ENCODE data around the gene NFIA. TPM values are rescaled to one million over a fixed set of nuclear protein-coding genes. Genes with fewer than 3 reads are reported as not detected.

Gene NFIA
- polyA plus RNA-seq, 1 donor (not counting 4 experiments of a cell fraction or from before 2014, with no cell fraction given): 14.7 TPM

DNA sequence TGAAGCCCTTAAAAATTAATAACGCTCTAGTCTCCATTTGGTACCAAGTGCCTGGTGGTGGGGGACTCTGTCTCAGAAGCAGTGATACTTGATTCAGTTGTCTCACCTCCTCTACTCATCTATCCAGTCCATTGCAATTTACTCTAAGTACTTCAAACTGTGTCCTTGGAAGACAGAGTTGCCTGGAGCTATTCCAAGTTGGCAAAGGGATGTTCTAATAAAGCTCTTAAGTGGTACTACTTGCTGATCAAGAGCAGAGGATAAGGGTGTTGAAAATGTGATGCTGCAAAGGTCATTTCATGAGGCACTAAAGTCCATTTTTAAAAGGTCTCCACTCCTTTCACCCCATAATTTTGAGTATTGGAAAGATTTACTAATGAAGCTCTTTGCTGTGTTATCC lies 142.2 kb downstream of the NFIA start:
- Histone ChIP-seq H3K4me3 (ENCODE audit: control insufficient read depth in 2 of 3, extremely low read depth in 1 of 3, insufficient read depth in 2 of 3, low read depth in 1 of 3, low read length in 3 of 3) (no peak overlapping the region), H2AFZ (ENCODE audit: control insufficient read depth, low read length) (no peak overlapping the region), H4K20me1 (ENCODE audit: control insufficient read depth, extremely low read depth, insufficient read depth, low read length) (no peaks in the 10 kb centered on the region), H3K27me3 (ENCODE audit: control insufficient read depth, extremely low read depth, insufficient read depth, low read length) (no peaks in the 10 kb centered on the region), H3K79me2 (ENCODE audit: control insufficient read depth, insufficient read depth, low read length) (no peaks in the 10 kb centered on the region), H3K4me1 (ENCODE audit: control insufficient read depth, extremely low read depth, insufficient read depth, low read length) (peaks cover 15% of the 10 kb centered on the region), H3K27ac (ENCODE audit: control insufficient read depth, insufficient read depth, low read length) (no peak overlapping the region), H3K9me3 (ENCODE audit: control insufficient read depth, low read depth, low read length) (no peaks in the 10 kb centered on the region), H3K9ac (ENCODE audit: control insufficient read depth, extremely low read depth, insufficient read depth, low read length) (no peak overlapping the region), H3K4me2 (ENCODE audit: control insufficient read depth, extremely low read depth, insufficient read depth, low read depth, low read length) (no peak overlapping the region), H3K9me1 (ENCODE audit: control insufficient read depth, extremely low read depth, insufficient read depth, low read length) (no peaks in the 10 kb centered on the region), H3K36me3 (ENCODE audit: control insufficient read depth in 2 of 2, extremely low read depth in 1 of 2, insufficient read depth in 2 of 2, low read length in 2 of 2) (no peaks in the 10 kb centered on the region)
- TF ChIP-seq CTCF (optimal IDR thresholded peaks at IDR 0.05 in 1 of 3, IDR thresholded peaks at IDR 0.05 in 1 of 3, conservative IDR thresholded peaks at IDR 0.05 in 1 of 3; ENCODE audit: extremely low read depth in 1 of 3, insufficient read depth in 2 of 3, low read length in 3 of 3) (no peak), EZH2 (IDR thresholded peaks at IDR 0.05; ENCODE audit: low read length) (no peak)
- dilution Hi-C loops (cut with MboI; ENCODE audit: extremely low pct_ligation_motif_present, low sequenced_read_pairs): no loop called here
- no peak for DNase-seq (ENCODE audit: low read depth, low spot score)
- FAIRE-seq: no peak

DNA sequence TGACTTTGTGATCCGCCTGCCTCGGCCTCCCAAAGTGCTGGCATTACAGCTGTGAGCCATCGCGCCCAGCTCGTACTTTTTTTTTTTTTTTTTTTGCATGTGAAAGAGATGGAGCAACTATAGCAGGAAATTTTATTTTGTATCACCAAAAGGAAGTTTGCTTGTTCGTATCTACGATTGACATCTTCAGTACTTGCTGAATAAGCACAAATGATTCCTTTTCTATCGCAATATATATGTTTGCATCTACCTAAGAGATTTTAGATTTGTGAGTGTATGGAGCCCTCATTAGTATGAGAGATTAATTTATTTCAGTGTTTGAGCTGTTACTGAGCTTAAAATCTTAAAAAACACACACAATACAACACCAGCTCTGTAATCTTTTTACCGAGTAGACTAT lies 143.1 kb downstream of the NFIA start:
- Histone ChIP-seq H3K9ac (ENCODE audit: control insufficient read depth, extremely low read depth, insufficient read depth, low read length) (no peak overlapping the region), H3K27ac (ENCODE audit: control insufficient read depth, insufficient read depth, low read length) (no peak overlapping the region), H3K4me2 (ENCODE audit: control insufficient read depth, extremely low read depth, insufficient read depth, low read depth, low read length) (no peak overlapping the region), H3K27me3 (ENCODE audit: control insufficient read depth, extremely low read depth, insufficient read depth, low read length) (no peaks in the 10 kb centered on the region), H3K4me3 (ENCODE audit: control insufficient read depth in 2 of 3, extremely low read depth in 1 of 3, insufficient read depth in 2 of 3, low read depth in 1 of 3, low read length in 3 of 3) (no peak overlapping the region), H3K36me3 (ENCODE audit: control insufficient read depth in 2 of 2, extremely low read depth in 1 of 2, insufficient read depth in 2 of 2, low read length in 2 of 2) (no peaks in the 10 kb centered on the region), H3K9me3 (ENCODE audit: control insufficient read depth, low read depth, low read length) (no peaks in the 10 kb centered on the region), H3K9me1 (ENCODE audit: control insufficient read depth, extremely low read depth, insufficient read depth, low read length) (no peaks in the 10 kb centered on the region), H3K79me2 (ENCODE audit: control insufficient read depth, insufficient read depth, low read length) (no peaks in the 10 kb centered on the region), H2AFZ (ENCODE audit: control insufficient read depth, low read length) (no peak overlapping the region), H4K20me1 (ENCODE audit: control insufficient read depth, extremely low read depth, insufficient read depth, low read length) (no peaks in the 10 kb centered on the region), H3K4me1 (ENCODE audit: control insufficient read depth, extremely low read depth, insufficient read depth, low read length) (peaks cover 15% of the 10 kb centered on the region)
- dilution Hi-C loops (cut with MboI; ENCODE audit: extremely low pct_ligation_motif_present, low sequenced_read_pairs): no loop called here
- TF ChIP-seq EZH2 (IDR thresholded peaks at IDR 0.05; ENCODE audit: low read length): no peak
- TF ChIP-seq CTCF (optimal IDR thresholded peaks at IDR 0.05 in 1 of 3, IDR thresholded peaks at IDR 0.05 in 1 of 3, conservative IDR thresholded peaks at IDR 0.05 in 1 of 3; ENCODE audit: extremely low read depth in 1 of 3, insufficient read depth in 2 of 3, low read length in 3 of 3): no peak
- no peak for DNase-seq (ENCODE audit: low read depth, low spot score)
- no peak for FAIRE-seq
